ENCODE results near the gene TTLL9. TPM values are rescaled to one million over a fixed set of nuclear protein-coding genes. Genes with fewer than 3 reads are reported as not detected.
A peak's percentile ranks its signal among the peaks of the same experiment; 100 is the strongest.
"Not testable (repeated sequence)": the region's sequence is repeated elsewhere in the genome, so short reads cannot be mapped to it uniquely, and the experiment has no call there.

The TTLL9 gene, protein sequence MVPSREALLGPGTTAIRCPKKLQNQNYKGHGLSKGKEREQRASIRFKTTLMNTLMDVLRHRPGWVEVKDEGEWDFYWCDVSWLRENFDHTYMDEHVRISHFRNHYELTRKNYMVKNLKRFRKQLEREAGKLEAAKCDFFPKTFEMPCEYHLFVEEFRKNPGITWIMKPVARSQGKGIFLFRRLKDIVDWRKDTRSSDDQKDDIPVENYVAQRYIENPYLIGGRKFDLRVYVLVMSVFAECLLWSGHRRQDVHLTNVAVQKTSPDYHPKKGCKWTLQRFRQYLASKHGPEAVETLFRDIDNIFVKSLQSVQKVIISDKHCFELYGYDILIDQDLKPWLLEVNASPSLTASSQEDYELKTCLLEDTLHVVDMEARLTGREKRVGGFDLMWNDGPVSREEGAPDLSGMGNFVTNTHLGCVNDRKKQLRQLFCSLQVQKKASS
- total RNA-seq: not detected in 2 replicates
- 0.13 TPM for polyA plus RNA-seq (2012)

- peak; percentile 37 for DNase-seq (ENCODE audit: low read depth)
These were observed at the start of gene TTLL9, which contains the start of gene DUSP15 for GRCh38 chr20:31869942-31870725. Gene TTLL9, plus strand, starts transcription at chr20:31870634. Its CDS starts 493 bp downstream, at chr20:31871127. Gene DUSP15, minus strand, starts transcription at chr20:31870527. Its CDS starts 190 bp downstream, at chr20:31870337.

DNA sequence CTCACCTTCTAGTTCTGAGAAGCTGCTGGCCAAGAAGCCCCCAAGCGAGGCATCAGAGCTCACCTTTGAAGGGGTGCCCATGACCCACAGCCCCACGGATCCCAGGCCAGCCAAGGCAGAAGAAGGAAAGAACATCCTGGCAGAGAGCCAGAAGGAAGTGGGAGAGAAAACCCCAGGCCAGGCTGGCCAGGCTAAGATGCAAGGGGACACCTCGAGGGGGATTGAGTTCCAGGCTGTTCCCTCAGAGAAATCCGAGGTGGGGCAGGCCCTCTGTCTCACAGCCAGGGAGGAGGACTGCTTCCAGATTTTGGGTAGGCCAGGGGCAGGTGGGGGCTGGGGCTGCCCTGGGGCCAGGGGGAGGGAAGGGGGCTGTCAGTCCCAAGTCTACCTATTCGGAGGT, 49.0 kb upstream of the TTLL9 start:
- no peak for DNase-seq (ENCODE audit: low read depth)

DNA sequence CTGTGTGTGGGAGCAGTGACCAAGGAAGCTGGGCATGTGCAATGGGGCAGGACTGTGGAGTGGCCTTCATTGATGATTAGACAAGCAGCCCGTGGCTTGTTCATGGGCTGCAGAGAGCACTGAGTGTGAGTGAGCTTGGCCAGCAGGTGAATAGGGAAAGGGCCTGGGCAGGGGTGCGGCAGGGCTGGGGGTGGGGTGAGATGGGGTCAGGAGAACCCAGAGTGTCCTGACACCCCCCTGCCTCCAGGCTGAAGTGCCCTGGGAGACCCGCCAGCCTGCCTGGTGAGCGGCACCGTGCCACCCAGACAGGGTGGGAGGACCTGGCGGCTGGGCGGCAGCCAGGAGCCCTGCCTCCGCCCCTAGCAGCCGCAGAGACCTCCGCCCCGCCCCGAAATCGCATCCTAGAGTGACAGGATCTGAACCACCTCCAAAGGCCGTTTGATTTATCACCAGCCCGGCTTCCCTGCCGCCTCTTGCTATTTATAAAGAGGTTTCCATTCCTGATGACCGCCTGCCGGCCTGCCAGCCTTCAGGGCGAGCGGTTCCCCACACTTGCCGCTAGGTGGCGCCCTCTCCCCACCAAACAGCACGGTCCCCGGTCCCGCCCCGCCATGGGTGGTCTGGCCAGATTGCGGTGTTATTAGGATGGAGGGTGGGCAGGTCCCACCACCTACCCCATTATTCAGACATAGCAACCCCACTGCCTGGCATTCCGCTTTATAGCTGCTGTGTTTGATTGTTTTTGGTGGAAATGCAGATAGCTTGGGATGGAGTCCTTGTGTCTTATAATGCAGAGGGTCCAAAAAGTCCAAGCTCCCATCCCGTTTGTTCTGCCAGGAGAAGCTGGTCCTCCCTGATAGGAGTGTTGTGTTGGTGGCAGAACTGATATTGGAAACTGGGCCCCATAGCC, 47.8 kb upstream of the TTLL9 start:
- peak; percentile 87 for DNase-seq (ENCODE audit: low read depth)

- DNase-seq (ENCODE audit: low read depth): no peak
These were observed 46.9 kb upstream of the TTLL9 start for GRCh38 chr20:31823360-31824124.

GRCh38 chr20:31824125-31824485, 46.3 kb upstream of the TTLL9 start:
- no peak for DNase-seq (ENCODE audit: low read depth)

DNA sequence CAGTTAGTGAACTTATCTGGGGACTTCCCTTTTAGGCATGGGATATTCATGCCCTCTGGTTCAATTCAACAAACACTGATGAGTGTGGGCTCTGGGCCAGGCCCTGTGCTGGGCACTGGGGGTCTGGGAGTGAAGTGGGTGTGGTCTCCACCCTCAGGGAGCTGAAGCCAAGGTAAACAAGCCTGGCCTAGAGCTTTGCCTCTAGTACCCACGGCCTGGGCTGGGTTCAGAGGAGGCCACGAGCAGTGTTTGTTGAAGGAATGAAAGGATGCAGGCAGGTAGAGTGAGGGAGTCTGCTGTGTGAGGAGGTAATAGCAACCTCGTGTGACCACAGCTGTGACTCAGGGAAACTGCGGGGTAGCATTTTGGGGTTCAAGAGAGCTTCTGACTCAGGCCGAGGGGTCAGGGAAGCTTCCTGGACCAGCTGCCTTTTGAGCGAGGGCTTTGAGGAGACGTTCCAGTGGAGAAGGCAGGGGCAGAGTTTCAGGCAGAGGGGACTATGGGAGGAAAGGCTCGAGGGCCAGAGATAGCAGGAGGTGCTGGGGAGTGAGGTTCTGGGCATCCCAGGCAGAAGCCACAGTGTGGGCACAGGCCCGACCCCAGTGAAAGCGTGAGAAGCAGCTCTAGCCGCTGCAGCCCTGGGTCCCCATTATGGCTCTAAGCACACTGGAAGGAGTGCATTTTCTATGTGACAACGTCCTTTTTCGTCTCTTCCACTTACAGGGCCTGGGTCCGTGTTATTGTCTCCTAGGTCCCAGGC, 45.7 kb upstream of the TTLL9 start:
- DNase-seq (ENCODE audit: low read depth): no peak

- no peak for DNase-seq (ENCODE audit: low read depth)
These were observed 44.4 kb upstream of the TTLL9 start for GRCh38 chr20:31826074-31826473.

- no peak for DNase-seq (ENCODE audit: low read depth)
These were observed 43.4 kb upstream of the TTLL9 start for GRCh38 chr20:31827059-31827458.

GRCh38 chr20:31828016-31828415, 42.4 kb upstream of the TTLL9 start:
- DNase-seq (ENCODE audit: low read depth): not testable (repeated sequence)

GRCh38 chr20:31829731-31830130, 40.7 kb upstream of the TTLL9 start:
- no peak for DNase-seq (ENCODE audit: low read depth)

- no peak for DNase-seq (ENCODE audit: low read depth)
These were observed 39.9 kb upstream of the TTLL9 start for GRCh38 chr20:31830406-31830981.

DNA sequence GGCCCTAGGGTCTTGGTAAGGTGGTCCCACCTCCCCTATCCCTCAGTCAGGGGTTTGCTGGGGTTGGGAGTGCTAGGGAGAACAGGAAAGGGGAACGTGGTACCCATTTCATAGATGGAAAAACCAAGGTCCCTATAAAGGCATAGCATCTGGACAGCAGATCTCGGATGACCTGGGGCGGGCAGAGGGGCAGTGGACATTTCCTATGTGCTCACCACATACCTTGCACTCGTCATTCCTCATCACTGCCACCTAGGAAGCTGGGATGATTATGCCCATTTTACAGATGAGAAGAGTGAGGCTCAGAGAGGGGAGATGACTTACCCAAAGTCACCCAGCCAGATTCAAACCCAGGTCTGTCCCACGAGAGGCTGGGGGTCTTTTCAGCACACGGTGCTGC, 39.2 kb upstream of the TTLL9 start:
- DNase-seq (ENCODE audit: low read depth): no peak

DNA sequence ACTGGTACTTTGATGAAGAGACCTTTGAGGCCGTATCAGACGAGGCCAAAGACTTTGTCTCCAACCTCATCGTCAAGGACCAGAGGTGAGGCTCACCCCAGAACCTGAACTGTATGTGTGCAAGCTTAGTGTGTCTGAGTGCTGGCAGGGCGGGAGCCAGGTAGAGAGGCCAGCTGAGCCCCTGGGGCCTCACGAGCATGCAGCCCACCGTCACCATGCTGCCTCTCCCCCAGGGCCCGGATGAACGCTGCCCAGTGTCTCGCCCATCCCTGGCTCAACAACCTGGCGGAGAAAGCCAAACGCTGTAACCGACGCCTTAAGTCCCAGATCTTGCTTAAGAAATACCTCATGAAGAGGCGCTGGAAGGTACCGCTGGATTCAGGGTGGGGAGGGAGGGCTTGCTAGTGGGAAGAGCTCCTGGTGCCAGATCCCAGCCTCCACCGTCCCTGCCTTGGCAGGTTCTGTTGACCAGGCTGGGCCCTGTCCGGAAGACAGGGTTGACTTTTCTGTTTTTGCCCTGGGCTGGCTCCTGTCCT, 38.6 kb upstream of the TTLL9 start:
- no peak for DNase-seq (ENCODE audit: low read depth)

GRCh38 chr20:31833130-31833930, 37.1 kb upstream of the TTLL9 start:
- peak; percentile 54 for DNase-seq (ENCODE audit: low read depth)

DNA sequence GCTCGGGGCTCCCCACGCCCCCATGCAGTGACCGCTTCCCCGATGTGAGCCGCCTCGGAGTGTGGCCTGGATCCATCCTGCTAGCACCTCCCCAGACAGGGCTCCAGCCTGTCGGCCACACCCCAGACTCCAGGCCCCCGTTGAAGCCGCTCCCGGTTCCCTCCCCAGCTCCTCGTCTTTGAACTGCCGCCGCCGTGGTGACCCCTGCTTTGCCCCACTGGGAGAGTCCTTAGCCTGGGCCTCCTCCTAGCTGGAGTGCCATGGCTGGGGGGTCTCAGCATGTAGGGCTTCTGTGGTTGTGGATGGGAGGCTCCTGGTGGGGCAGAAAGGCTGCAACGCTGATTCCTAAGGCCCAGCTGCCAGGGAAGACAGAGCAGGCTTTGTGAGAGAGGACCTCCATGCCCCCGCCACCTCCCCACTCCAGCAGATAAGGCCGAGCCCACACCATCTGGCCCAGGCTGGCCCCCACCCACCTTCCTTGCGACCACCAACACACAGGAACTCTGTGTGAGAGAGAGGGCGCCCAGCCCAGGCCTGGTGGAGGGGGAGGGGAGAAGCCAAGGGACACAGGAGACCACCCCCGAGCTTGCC, 36.4 kb upstream of the TTLL9 start:
- no peak for DNase-seq (ENCODE audit: low read depth)

GRCh38 chr20:31835554-31835953, 34.9 kb upstream of the TTLL9 start:
- no peak for DNase-seq (ENCODE audit: low read depth)

DNA sequence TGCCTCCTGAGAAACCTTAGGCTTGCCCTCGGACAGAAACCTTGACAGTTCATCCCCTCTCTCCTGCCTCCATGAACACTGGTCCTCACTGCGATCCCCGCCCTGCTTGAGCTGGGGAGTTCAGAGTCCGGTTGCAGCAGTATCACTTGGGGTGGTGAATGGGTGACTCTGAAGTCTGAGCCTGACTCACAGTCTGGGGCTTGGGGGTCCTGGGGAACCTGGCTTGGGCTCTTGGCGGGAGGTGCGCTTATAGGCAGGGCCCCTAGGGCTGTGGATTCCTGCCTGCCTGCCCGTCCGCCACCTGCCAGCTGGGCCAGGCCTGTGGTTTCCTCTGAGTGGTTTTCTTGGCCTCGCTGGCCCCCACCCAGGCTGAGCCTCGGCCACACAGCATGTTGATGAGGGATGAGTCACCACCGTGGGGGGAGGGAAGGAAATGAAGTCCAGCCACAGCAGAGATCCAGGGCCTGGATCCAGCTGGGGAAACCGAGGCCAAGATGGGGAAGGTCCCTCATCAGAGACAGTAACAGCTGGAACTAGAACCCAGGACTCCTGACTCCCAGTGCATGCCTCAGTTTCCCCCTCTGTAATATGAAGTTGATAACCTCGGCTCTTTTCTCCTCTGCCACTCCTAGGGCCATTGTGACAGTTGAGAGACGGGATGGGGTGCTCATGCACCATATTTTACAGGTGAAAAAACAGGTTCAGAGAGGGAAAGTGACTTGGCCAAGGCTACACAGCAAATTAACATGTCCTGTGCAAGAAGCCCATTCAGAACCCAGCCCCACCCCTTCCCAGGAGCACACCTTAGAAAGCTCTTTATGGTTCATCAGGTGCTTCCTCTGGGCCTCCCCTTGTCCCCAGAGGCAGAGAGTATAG, 34.2 kb upstream of the TTLL9 start:
- peak; percentile 96 for DNase-seq (ENCODE audit: low read depth)
